Choroid plexus epithelial cell (primary cell): ENCODE measurements around the gene DISP2.

ENCODE experiments used
- DNase-seq: peaks from one replicate; pipeline ENCODE4 v3.0.0-alpha.2; 2010; ENCODE audit warnings: low read depth
- H3K4me3 ChIP-seq: 2 replicates; pipeline ENCODE4 v1.5.1; 2011; ENCODE audit warnings: low read depth, mild to moderate bottlenecking, control low read depth, low read length, moderate library complexity
- TF ChIP-seq, protein P1 (sequence below): conservative IDR thresholded peaks from 2 replicates; pipeline ENCODE4 v1.5.1; 2011; ENCODE audit warnings: low read depth, mild to moderate bottlenecking, control low read depth, inconsistent platforms, low read length, moderate library complexity

DISP2 gene

DNA sequence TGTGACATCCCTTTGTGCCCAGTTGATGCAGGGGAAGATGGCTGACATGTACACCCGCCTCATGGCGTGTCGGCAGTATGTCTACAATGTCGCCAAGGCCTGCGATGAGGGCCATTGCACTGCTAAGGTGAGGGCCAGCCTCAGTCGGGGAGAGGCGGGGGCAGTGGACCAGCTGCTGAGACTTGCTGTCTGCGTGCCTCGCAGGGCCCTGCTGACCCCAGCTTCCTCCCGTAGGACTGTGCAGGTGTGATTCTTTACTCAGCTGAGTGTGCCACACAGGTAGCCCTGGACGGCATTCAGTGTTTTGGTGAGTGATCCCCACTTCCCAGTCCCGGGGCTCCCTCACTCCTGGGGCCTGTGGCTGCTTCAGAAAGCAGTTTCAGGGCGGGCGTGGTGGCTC lies 58.0 kb downstream of the DISP2 start:
- no peak overlapping the region for H3K4me3 ChIP-seq
- TF ChIP-seq, protein P1, sequence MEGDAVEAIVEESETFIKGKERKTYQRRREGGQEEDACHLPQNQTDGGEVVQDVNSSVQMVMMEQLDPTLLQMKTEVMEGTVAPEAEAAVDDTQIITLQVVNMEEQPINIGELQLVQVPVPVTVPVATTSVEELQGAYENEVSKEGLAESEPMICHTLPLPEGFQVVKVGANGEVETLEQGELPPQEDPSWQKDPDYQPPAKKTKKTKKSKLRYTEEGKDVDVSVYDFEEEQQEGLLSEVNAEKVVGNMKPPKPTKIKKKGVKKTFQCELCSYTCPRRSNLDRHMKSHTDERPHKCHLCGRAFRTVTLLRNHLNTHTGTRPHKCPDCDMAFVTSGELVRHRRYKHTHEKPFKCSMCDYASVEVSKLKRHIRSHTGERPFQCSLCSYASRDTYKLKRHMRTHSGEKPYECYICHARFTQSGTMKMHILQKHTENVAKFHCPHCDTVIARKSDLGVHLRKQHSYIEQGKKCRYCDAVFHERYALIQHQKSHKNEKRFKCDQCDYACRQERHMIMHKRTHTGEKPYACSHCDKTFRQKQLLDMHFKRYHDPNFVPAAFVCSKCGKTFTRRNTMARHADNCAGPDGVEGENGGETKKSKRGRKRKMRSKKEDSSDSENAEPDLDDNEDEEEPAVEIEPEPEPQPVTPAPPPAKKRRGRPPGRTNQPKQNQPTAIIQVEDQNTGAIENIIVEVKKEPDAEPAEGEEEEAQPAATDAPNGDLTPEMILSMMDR: no peak
- DNase-seq: no peak

DNA sequence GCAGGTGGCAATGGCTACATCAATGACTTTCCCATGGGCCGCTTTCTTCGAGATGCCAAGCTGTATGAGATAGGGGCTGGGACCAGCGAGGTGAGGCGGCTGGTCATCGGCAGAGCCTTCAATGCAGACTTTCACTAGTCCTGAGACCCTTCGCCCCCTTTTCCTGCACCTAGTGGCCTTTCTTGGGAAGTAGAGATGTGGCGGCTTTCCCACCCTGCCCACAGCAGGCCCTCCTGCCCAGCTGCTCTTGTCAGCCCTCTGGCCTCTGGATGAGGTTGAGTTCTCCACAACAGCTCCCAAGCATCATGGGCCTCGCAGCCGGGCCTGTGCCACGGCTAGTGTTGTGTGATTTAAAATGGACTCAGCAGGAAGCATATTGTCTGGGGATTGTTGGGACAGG lies 60.1 kb downstream of the DISP2 start:
- no peak for DNase-seq
- TF ChIP-seq, protein P1: no peak
- no peak overlapping the region for H3K4me3 ChIP-seq

DNA sequence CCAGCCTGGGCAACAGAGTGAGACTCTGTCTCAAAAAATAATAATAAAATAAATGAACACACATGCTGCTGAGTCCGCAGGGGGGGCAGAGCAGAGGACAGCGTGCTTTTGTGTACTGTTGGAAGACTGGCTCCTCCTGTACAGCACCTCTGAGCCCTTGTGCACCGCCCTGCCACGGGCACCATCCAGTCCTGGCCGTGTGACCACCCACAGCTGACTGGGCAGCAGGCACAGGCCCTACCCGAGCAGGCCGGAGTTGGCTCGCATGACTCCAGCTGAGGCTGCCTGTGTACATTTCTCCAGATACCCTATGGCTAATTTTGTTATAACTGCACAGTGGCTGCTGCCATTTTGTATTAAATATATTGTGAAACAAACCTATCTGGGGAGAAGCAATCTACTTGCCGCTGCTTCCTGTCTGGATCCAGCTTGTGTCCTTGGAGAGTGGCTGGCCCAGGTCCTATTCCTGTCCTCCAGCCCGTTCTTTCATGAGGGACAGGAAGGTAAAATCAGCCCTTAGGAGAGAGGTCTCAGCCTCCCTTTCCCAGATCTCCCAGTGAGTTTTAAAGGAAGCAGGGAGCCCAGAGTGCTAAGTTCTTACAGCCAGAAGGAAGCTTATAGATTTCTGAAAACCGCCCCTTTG lies 62.2 kb downstream of the DISP2 start:
- TF ChIP-seq, protein P1: no peak
- no peak overlapping the region for H3K4me3 ChIP-seq

DNA sequence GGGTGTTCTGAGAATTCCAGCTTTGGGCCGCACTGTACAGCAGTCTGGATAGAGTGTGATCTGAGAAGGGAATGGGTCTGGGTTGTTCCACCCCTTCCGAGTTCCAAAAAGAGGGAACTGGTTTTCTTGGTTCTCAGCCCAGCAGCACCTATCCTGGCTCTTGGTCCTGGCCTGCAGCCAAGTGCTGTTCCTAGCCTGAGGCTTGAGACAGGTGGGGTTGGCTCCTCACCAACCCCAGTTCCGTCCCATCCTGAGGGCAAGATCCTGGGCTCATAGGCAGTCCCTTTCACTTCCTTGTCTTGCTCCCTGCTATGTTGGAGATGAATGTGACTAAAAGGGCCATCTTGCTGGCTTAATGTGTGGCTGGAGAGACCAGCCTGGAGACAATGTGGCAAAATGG lies 62.8 kb downstream of the DISP2 start:
- DNase-seq: no peak
- TF ChIP-seq, protein P1: no peak
- no peak overlapping the region for H3K4me3 ChIP-seq

More for the DNA sequence above, 62.2 kb downstream of the DISP2 start:
- DNase-seq: no peak

DNA sequence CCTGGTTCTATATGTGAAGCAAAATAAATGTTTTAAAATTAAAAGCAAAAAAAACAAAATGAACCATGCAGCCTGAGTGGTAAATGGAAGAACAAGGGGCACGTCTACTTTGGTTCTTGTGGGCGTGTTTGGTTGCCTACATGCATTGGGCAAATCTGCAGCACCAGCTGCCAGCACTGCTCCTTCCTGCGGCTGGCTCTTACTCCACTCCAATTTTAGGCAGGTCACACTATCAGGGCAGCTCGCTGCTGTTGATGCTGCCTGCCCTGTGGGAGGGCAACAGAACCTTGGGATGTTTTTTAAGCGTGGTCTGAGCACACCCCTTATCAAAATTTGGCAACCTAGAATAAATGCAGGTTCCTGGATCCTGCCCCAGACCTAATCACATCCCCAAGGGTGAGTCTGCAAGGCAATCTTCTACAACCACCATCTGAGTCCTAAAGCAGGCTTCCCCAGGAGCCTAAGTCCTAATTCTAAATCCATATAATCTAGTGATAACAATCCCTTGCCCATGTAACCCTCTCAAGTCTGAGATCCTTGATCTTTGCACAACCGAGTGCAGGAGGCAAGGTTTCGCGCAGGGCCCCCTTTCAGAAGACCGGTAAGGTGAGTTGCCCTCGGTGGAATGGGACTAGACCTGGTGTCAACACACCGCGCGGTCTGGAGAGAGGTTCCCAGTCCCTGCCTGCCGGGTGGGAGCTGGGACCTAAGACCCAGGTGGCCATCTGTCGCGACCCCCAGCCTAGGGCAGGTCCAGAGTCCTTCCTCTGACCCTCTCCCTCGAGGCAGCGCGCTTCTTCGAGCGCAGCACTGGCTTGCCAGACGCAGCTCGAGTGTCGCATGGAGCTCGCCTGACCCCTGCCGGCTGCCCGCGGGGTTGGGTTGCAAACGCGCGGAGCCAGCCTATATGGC lies 63.5 kb downstream of the DISP2 start:
- TF ChIP-seq, protein P1: peak; percentile 98
- DNase-seq: peak; percentile 71
- H3K4me3 ChIP-seq: peak overlapping the region; percentile 17

DNA sequence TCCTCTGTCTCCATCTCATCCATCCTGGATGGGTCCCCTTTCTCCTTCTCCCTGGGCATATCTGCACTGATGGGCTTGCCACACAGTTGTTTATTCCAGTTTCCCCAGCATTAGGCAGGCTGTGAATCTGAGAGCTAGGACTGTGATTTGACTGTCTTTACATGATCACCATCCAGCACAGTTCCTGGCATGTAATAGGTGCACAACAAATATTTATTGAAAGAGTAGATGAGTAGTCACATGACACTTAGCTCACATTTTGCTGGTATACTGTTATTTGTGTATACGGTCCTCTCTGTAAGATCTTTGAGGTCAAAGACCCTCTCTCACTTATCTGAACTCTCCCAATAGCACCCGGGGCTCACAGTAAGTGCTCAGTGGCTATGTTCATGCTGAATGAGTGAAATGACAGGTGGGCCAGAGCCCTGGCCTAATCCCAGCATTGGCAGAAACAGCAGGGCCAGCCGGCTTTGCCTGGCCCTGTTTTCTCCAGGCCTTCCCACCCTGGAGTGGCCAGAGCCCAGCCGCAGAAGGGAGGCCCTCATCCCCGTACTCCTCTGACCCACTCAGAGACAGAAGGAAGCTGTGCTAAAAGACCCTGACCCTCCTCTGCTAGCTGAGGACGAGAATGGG lies 66.6 kb downstream of the DISP2 start:
- no peak for DNase-seq
- TF ChIP-seq, protein P1: no peak
- H3K4me3 ChIP-seq: no peak overlapping the region
